ENCODE data around the gene CCDC167.

Gene CCDC167

GRCh38 chr6:37531026-37531425 lies 31.3 kb upstream of the CCDC167 start:
- Histone ChIP-seq H3K9me2 (replicated peaks; ENCODE audit: control insufficient read depth, low read length) (no peaks in the 10 kb centered on the region), H3K79me2 (ENCODE audit: control insufficient read depth, low read length) (no peaks in the 10 kb centered on the region), H3K27ac (ENCODE audit: low read depth, low read length) (no peak overlapping the region), H3K9me3 (ENCODE audit: control insufficient read depth, insufficient read depth, low read length) (no peaks in the 10 kb centered on the region), H3K4me1 (ENCODE audit: control insufficient read depth, low read length) (no peaks in the 10 kb centered on the region), H3K36me3 (ENCODE audit: control insufficient read depth, low read length) (no peaks in the 10 kb centered on the region), H4K20me1 (ENCODE audit: control insufficient read depth, insufficient read depth, low read depth, low read length) (0 out of 2 replicates have a peak, but pooled peaks cover 3% of the 10 kb centered on the region), H3F3A (ENCODE audit: control insufficient read depth, insufficient read depth) (no peaks in the 10 kb centered on the region), H3K4me3 (ENCODE audit: low read length) (no peak overlapping the region), H3K27me3 (ENCODE audit: control insufficient read depth, low read length) (peaks cover 66% of the 10 kb centered on the region), H3K4me2 (ENCODE audit: low read length) (no peak overlapping the region)
- TF ChIP-seq, protein P1, sequence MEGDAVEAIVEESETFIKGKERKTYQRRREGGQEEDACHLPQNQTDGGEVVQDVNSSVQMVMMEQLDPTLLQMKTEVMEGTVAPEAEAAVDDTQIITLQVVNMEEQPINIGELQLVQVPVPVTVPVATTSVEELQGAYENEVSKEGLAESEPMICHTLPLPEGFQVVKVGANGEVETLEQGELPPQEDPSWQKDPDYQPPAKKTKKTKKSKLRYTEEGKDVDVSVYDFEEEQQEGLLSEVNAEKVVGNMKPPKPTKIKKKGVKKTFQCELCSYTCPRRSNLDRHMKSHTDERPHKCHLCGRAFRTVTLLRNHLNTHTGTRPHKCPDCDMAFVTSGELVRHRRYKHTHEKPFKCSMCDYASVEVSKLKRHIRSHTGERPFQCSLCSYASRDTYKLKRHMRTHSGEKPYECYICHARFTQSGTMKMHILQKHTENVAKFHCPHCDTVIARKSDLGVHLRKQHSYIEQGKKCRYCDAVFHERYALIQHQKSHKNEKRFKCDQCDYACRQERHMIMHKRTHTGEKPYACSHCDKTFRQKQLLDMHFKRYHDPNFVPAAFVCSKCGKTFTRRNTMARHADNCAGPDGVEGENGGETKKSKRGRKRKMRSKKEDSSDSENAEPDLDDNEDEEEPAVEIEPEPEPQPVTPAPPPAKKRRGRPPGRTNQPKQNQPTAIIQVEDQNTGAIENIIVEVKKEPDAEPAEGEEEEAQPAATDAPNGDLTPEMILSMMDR (IDR thresholded peaks at IDR 0.05; ENCODE audit: low read depth, low read length, poor library complexity, severe bottlenecking): no peak
- TF ChIP-seq EZH2phosphoT487 (IDR thresholded peaks at IDR 0.05; ENCODE audit: borderline replicate concordance, low read length): no peak

- Histone ChIP-seq H3K4me2 (ENCODE audit: low read length) (no peak overlapping the region), H3K79me2 (ENCODE audit: control insufficient read depth, low read length) (no peaks in the 10 kb centered on the region), H3K27me3 (ENCODE audit: control insufficient read depth, low read length) (peaks cover 64% of the 10 kb centered on the region), H4K20me1 (ENCODE audit: control insufficient read depth, insufficient read depth, low read depth, low read length) (no peaks in the 10 kb centered on the region), H3K4me3 (ENCODE audit: low read length) (no peak overlapping the region), H3K9me2 (replicated peaks; ENCODE audit: control insufficient read depth, low read length) (no peaks in the 10 kb centered on the region), H3K4me1 (ENCODE audit: control insufficient read depth, low read length) (no peaks in the 10 kb centered on the region), H3K36me3 (ENCODE audit: control insufficient read depth, low read length) (no peaks in the 10 kb centered on the region), H3K27ac (ENCODE audit: low read depth, low read length) (no peak overlapping the region), H3K9me3 (ENCODE audit: control insufficient read depth, insufficient read depth, low read length) (no peaks in the 10 kb centered on the region), H3F3A (ENCODE audit: control insufficient read depth, insufficient read depth) (no peaks in the 10 kb centered on the region)
- no peak for TF ChIP-seq EZH2phosphoT487 (IDR thresholded peaks at IDR 0.05; ENCODE audit: borderline replicate concordance, low read length)
- TF ChIP-seq, protein P1 (IDR thresholded peaks at IDR 0.05; ENCODE audit: low read depth, low read length, poor library complexity, severe bottlenecking): no peak
These were observed 30.6 kb upstream of the CCDC167 start for GRCh38 chr6:37530297-37530696.

- H3K36me3 ChIP-seq (ENCODE audit: control insufficient read depth, low read length): no peaks in the 10 kb centered on the region
- H3K4me1 ChIP-seq (ENCODE audit: control insufficient read depth, low read length): no peaks in the 10 kb centered on the region
- H4K20me1 ChIP-seq (ENCODE audit: control insufficient read depth, insufficient read depth, low read depth, low read length): no peaks in the 10 kb centered on the region
- peaks cover 60% of the 10 kb centered on the region for H3K27me3 ChIP-seq (ENCODE audit: control insufficient read depth, low read length)
- TF ChIP-seq, protein P1 (IDR thresholded peaks at IDR 0.05; ENCODE audit: low read depth, low read length, poor library complexity, severe bottlenecking): no peak
- no peak for TF ChIP-seq EZH2phosphoT487 (IDR thresholded peaks at IDR 0.05; ENCODE audit: borderline replicate concordance, low read length)
- no peaks in the 10 kb centered on the region for H3K79me2 ChIP-seq (ENCODE audit: control insufficient read depth, low read length)
- no peaks in the 10 kb centered on the region for H3K9me2 ChIP-seq (replicated peaks; ENCODE audit: control insufficient read depth, low read length)
- no peak overlapping the region for H3K4me2 ChIP-seq (ENCODE audit: low read length)
- H3K9me3 ChIP-seq (ENCODE audit: control insufficient read depth, insufficient read depth, low read length): no peaks in the 10 kb centered on the region
- no peak overlapping the region for H3K27ac ChIP-seq (ENCODE audit: low read depth, low read length)
- no peak overlapping the region for H3K4me3 ChIP-seq (ENCODE audit: low read length)
- no peaks in the 10 kb centered on the region for H3F3A ChIP-seq (ENCODE audit: control insufficient read depth, insufficient read depth)
These were observed 28.8 kb upstream of the CCDC167 start for GRCh38 chr6:37528541-37528940.
